COR-L47 (cell line): ENCODE measurements around the gene HIP1.
"Not testable (repeated sequence)": the region's sequence is repeated elsewhere in the genome, so short reads cannot be mapped to it uniquely, and the experiment has no call there.

Source experiments
- DNase-seq: peaks from one replicate; lab custom pipeline; 2025; lab: John Stamatoyannopoulos, UW

Gene HIP1

DNA sequence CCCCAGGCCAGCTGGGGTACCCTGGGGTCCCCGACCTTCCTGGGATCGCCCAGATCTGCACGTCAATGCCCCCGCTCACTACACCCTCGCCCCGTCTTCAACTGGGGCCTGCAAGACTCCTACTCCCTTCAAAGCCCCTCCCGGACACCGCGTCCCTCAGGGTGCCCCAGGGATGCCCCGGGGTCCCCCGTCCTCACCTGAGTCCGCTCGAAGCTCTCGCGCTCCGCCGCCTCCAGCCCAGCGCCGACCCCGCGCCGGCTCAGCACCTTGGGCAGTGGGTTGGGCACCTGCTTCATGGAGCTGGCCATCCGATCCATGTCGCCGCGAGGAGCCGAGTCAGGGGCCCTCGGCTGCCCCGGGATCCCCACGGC, at the start of gene HIP1:
Gene HIP1 (minus strand): TSS at position 338 of the 371 bp plus-strand sequence. CDS start 21 bp downstream, at position 317.
- DNase-seq: no peak

DNA sequence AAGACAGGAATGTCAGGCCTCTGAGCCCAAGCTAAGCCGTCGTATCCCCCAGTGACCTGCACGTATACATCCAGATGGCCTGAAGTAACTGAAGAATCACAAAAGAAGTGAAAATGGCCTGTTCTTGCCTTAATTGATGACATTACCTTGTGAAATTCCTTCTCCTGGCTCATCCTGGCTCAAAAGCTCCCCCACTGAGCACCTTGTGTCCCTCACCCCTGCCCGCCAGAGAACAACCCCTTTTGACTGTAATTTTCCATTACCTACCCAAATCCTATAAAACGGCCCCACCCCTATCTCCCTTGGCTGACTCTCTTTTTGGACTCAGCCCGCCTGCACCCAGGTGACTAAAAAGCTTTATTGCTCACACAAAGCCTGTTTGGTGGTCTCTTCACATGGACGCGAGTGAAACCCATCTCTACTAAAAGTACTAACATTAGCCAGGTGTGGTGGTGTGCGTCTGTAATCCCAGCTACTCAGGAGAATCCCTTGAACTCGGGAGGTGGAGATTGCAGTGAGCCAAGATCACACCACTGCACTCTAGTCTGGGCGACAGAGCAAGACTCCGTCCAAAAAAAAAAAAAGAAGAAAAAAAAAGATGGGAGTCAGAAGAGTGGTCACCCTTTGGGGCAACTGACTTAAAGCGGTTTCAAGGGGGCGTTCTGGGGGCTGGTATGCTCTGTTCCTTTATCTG, 49.6 kb upstream of the HIP1 start:
- not testable (repeated sequence) for DNase-seq

DNA sequence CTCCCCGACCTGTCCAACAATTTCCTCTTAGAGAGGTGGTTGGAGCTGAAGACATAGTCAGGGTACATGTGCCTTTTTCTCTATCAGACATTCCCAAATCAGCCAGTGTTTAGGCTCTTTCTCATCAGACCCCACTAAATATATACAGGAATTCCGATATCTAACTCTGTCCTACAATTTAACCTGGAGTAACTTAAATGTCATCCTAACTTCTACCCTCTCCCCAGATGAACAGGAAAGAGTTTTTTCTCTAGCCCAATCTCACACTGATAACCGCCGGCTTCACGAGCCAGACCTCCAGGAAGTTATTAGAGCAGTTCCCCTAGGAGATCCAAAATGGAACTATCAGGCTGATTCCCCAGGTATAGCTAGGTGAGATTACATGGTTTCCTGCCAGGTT, 44.3 kb upstream of the HIP1 start:
- not testable (repeated sequence) for DNase-seq

DNA sequence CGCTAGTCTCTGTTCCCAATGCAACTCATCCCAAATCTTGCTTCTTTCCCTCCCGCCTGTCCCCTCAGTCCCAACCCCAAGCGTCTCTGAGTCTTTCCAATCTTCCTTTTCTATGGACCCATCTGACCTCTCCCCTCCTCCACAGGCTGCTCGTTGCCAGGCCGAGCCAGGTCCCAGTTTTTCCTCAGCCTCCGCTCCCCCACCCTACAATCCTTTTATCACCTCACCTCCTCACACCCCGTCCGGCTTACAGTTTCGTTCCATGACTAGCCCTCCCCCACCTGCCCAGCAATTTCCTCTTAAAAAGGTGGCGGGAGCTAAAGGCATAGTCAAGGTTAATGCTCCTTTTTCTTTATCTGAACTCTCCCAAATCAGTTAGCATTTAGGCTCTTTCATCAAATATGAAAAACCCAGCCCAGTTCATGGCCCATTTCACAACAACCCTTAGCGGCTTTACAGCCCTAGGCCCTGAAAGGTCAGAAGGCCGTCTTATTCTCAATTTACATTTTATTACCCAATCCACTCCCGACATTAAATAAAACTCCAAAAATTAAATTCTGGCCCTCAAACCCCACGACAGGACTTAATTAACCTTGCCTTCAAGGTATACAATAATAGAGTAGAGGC, 42.0 kb upstream of the HIP1 start:
- DNase-seq: not testable (repeated sequence)

DNA sequence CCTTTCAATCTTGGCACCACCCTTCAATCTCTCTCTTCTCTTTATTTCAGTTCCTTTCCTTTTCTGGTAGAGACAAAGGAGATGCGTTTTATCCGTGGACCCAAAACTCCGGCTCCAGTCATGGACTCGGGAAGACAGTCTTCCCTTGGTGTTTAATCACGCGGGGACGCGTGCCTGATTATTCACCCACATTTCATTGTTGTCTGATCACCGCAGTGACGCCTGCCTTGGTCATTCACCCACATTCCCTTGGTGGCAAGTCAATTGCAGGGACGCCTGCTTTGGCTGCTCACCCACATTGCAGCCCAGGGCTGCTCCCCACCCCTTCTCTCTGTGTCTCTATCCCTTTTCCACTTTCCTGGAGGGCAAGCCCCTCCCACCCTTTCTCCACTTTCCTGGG, 40.8 kb upstream of the HIP1 start:
- not testable (repeated sequence) for DNase-seq

DNA sequence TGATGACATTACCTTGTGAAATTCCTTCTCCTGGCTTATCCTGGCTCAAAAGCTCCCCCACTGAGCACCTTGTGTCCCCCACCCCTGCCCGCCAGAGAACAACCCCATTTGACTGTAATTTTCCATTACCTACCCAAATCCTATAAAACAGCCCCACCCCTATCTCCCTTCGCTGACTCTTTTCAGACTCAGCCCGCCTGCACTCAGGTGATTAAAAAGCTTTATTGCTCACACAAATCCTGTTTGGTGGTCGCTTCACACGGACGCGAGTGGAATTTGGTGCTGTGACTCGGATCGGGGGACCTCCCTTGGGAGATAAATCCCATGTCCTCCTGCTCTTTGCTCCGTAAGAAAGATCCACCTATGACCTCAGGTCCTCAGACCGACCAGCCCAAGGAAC, 40.3 kb upstream of the HIP1 start:
- not testable (repeated sequence) for DNase-seq

DNA sequence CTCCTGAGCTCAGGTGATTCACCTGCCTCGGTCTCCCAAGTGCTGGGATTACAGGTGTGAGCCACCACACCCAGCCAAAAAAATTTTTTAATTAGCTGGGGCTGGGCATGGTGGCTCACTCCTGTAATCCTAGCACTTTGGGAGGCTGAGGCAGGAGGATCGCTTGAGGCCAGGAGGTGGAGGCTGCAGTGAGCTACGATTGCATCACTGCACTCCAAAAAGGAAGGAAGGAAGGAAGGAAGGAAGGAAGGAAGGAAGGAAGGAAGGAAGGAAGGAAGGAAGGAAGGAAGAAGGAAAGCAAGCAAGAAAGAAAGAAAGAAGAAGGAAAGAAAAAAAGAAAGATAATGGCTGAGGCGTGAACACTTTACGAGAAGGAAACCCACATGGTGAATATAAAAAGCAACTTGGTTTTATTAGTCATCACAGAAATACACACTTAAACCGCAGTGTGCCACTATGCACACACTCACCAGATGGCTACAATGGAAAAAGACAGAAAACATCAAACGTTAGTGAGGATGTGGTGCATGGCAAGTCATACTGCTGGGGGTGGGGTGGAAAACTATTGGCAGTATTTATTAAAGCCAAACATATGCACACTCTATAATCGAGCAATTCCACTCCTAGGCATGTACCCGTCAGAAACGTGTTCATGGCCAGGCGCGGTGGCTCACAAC, 37.7 kb upstream of the HIP1 start:
- DNase-seq: no peak

DNA sequence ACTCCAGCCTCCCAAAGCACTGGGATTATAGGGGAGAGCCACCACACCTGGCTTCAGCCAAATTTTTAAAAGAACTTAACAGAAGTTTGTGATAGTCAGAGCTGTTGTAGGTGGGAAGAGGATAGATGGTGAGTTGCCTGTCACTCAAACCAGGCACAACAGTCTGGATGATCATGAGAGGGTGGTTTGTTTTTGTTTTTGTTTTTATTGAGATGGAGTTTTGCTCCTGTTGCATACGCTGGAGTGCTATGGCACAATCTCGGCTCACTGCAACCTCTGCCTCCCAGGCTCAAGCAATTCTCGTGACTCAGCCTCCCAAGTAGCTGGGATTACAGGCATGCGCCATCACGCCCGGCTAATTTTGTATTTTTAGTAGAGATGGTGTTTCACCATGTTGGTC, 35.2 kb upstream of the HIP1 start:
- not testable (repeated sequence) for DNase-seq

DNA sequence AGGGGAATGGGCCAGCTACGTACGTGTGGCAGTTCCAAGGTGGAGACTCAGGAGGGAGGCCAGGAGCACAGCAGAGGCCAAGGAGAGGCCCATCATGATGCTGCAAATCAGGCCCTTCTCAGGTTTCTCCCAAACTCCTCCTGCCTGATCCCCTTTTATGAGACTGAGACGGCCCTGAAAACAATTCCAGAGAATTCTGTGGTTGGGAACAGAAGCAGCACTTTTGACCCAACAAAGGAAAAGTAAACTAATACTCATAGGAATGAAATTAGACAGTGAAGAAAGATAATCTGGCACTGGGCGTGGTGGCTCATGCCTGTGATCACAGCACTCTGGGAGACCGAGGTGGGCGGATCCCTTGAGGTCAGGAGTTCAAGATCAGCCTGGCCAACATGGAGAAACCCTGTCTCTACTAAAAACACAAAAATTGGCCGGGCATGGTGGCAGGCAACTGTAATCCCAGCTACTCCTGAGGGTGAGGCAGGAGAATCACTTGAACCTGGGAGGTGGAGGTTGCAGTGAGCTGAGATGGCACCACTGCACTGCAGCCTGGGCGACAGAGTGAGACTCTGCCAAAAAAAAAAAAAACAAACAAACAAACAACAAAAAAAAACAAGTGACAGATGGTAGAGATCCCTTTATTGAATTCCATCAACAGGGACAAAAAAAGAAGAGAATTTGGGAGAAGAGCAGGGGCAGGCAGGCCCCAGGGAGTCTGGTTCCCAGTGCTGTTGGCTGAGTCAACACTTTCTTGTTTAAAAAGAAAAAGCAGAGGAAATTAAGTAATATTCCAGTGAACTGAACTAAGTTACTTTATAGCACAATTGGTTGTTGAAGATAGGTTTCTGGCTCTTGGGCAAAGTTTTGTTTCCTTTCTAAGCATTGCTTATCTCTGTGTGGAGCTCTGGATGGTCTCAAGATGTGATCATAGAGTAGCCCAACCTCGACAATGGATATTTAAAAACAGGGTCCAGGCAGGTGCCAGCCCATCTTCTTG, 33.6 kb upstream of the HIP1 start, which contains the start of gene CCL26:
Gene CCL26 (minus strand): TSS at position 131 of the 997 bp plus-strand sequence. CDS start 35 bp downstream, at position 96.
- no peak for DNase-seq

DNA sequence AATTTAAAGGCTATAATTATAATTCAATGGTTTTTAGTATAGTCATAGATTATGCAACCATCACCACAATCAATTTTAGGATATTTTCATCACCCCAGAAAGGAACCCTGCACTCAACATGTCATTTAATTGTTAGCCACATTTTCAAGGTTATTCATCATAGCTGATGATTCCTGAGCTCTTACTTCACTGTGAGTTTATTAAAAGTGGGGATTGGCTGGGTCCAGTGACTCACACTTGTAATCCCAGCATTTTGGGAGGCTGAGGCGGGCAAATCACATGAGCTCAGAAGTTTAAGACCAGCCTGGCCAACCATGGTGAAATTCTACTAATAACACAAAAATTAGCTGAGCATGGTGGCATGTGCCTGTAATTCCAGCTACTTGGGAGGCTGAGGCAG, 32.5 kb upstream of the HIP1 start:
- DNase-seq: no peak

DNA sequence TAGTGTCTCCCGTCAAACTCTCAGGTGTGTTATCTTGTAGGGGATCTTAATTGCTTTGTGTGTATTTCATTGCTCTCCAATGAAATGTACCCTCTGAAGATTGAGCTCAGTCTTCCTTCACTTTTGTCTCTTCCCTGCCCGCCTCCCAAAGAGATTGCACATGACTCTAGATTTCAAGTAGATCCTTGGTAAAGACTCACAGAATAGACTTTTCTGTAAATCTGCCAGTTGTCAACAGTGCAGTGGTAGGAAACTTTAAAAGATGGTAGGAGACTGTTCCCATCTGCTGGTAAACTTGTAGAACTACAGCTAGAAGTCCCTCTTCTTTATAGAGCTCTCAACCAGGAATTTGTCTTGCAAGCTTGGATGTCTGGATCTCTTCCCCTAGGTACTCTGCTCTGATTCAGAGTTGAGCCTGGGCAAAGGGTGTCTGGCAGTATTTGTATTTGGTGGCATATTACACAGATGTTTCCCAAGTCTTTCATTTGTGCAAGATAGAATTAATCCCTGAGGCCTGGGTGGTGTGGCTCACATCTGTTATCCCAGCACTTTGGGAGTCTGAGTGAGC, 23.7 kb upstream of the HIP1 start:
- peak; percentile 42 for DNase-seq

DNA sequence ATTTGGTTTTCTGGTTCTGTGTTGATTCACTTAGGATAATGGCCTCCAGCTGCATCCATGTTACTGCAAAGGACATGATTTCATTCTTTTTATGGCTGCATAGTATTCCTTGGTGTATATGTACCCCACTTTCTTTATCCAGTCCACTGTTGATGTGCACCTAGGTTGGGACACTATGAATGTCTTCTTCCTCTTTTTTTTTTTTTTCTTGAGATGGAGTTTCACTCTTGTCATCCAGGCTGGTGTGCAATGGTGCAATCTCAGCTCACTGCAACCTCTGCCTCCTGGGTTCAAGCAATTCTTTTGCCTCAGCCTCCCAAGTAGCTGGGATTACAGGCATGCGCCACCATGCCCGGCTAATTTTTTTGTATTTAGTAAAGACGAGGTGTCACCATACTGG, 23.1 kb upstream of the HIP1 start:
- not testable (repeated sequence) for DNase-seq

DNA sequence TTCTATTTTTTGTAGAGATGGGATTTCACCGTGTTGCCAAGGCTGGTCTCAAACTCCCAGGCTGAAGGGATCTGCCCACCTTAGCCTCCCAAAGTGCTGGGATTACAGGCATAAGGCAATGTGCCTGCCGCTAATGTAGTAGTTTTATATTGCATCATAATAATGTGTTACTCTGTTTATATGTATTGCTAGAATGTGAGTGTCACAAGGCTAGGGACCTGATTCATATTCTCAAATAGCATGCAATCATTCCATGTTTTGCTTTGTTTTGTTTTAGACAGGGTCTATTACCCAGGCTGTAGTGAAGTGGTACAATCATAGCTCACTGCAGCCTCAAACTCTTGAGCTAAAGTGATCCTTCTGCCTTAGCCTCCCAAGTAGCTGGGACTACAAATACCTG, 19.8 kb upstream of the HIP1 start:
- DNase-seq: no peak

DNA sequence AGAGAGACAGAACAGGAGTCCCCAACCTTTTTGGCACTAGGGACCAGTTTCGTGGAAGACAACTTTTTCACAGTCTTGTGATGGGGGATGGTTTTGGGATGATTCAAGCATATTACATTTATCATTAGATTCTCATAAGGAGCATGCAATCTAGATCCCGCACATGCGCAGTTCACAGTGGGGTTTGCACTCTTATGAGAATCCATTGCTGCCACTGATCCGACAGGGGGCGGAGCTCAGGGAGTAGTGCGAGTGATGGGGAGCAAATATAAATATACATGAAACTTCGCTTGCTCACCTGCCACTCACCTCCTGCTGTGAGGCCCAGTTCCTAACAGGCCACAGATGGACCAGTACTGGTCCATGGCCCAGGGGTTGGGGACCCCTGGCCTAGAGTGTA, 19.1 kb upstream of the HIP1 start:
- no peak for DNase-seq

DNA sequence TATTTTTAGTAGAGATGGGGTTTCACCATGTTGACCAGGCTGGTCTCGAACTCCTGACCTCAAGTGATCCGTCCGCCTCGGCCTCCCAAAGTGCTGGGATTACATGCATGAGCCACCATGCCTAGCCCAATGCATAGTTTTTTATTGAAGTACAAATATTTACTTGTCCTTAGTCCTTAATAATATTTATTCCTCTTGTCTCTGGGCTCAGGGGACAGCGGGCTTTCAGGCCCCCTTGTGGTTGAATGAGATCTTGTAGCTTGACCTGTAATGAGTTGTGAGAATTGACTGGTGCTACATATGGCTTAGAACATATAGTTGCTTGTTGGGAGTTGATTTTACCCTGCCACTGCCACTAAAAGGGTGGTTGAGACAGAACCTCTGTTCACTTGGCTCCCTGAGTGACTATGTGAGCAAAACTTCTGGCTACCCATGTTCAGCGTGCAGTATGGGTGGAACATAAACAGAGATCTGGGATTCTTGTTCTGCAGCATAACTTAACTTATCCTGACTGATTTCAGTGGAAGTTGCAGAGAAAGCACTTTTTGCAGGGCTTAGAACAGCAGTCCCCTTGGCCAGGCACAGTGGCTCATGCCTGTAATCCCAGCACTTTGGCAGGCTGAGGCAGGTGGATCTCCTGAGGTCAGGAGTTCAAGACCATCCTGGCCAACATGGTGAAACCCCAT, 18.4 kb upstream of the HIP1 start:
- DNase-seq: peak; percentile 30

DNA sequence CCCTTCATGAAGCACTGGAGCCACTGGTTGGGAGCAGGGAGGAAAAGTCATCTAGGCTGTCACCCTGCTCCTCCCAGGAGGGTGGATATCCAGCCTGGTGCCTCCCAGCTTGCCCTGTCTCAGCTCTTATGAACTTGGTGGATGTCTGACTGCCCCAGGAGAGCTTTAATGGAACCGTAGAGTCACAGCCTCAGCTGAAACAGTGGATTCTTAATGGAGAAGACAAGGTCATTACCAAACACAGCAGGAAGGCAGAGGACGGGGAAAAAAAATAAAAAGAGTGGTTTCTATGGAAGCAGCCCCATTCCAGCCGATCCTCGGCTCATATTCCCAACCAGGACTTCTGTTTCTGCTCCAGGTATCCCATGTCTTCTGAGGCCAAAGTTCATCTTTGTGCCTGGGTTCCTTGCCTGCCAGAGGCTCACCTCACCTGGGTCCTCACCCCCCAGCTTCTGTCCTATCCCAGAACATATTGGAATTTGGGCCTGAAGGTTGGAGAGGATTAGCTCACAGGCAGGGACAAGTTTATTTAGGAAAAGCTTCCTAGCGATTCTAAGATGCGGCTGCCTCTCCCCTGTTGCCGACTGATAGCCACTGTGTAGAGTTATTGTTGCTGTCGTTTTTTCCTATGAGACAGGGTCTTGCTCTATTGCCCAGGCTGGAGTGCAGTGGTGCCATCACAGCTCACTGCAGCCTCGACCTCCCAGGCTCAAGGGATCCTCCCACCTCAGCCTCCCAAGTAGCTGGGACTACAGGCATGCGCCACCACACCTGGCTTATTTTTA, 17.7 kb upstream of the HIP1 start:
- DNase-seq: no peak

DNA sequence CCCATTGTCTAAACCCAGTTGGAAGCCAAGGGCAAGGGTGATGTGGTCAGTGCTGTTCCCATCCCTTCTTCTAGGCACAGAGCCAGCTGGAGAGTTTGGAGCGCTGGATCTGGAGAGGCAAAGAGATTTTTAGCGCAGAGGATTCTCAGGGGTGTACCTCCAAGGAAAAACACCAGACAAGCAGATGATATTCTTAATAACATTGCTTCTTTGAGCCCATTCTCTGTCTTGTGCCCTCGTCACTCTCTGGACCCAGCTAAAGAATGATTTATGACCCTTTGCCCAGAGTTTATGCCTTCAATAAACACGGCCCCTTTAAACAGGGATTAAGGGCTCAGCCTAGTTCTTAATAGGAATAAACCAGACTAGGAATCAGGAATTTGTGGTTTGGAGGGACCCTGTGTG, 4.7 kb upstream of the HIP1 start:
- DNase-seq: no peak

DNA sequence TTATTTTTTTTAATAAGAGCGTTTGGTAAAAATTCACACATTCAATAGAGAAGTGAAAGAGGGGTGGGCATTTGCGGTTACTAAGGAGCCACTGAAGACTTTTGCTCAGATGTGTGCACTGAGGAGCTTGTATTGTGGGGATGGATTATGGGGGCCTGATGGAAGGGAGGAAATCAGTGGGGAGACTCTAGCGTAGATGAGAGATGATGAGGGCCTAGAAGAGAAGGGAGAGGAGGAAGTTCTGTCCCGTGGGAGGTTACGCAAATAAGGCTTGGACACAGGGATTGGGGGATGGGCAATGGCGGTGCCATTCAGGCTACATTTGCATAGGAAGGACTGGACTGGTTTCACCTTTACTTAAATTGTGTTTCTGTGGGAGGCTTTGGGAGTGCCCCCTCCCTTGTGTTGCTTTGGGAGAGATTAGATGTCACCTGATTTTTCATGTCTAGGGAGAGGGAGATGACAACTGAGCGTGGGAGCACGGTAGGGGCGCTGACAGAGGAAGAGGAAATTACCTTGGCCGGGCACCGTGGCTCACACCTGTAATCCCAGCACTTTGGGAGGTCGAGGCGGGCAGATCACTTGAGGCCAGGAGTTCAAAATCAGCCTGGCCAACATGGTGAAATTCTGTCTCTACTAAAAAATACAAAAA, 2.2 kb upstream of the HIP1 start:
- no peak for DNase-seq

DNA sequence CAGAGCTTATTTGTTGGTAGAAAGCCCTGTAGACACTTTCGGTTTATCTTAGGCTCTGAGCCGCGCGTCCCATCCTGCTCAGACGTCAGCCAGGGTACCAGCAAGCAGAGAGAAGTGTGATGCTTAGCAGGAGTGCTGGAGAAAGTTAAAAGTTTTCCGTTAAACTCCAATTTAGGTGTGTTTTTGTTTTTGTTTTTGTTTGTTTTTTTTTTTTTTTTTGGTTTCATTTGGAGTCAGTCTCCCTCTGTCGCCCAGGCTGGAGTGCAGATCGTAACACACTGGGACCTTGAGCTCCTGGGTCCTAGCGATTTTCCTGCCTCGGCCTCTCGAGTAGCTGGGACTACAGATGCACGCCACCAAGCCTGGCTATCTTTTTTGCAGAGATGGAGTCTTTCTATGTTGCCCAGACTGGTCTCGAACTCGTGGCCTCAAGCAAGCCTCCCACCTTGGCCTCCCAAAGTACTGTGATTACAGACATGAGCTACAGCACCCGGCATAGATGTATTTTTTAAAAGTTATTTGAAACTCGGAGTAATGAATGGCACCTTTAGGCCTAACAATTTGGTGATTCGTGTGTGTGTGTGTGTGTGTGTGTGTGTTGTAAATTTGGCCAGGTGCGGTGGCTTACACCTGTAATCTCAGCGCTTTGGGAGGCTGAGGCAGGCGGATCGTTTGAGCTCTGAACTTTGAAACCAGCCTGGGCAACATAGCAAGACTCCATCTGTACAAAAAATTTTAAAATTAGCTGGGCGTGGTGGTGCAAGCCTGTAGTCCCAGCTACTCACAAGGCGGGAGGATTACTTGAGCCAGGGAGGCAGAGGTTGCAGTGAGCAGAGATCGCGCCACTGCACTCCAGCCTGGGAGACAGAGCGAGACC, 1.3 kb upstream of the HIP1 start:
- no peak for DNase-seq
